SU-DHL-6 (cell line): ENCODE results near the gene MZB1.

Source experiments
- H2AFZ ChIP-seq: fragments of 200-600 bp; sonication (generic); 2 replicates; pipeline ENCODE4 v1.6.1; 2014; ENCODE audit warnings: low read depth, mild to moderate bottlenecking, moderate library complexity, mixed read lengths, antibody characterized with exemption, low read length; ENCODE audit not compliant: severe bottlenecking
- H3F3A ChIP-seq: fragments of 200-600 bp; shearing (Covaris generic); 2 replicates; pipeline ENCODE4 v1.6.0; 2016; ENCODE audit warnings: antibody characterized with exemption, mild to moderate bottlenecking; ENCODE audit not compliant: insufficient read depth
- H3K27ac ChIP-seq: fragments of 200-600 bp; sonication (generic); 2 replicates; pipeline ENCODE4 v1.5.1; 2016; ENCODE audit warnings: low read depth, mild to moderate bottlenecking, low read length, moderate library complexity, mixed read lengths
- H3K27me3 ChIP-seq: fragments of 200-600 bp; sonication (generic), shearing (Covaris generic); 2 replicates; pipeline ENCODE4 v1.6.0; 2014; ENCODE audit warnings: mild to moderate bottlenecking, low read length
- H3K36me3 ChIP-seq: fragments of 200-600 bp; sonication (generic); 2 replicates; pipeline ENCODE4 v1.6.1; 2014; ENCODE audit warnings: mild to moderate bottlenecking, low read length, mixed read lengths
- H3K4me2 ChIP-seq: fragments of 300-600, 200-600 bp; shearing (Covaris generic), sonication (generic); 2 replicates; pipeline ENCODE4 v1.6.0; 2014; ENCODE audit warnings: low read length, low read depth, mild to moderate bottlenecking; ENCODE audit not compliant: poor library complexity, severe bottlenecking
- H3K4me3 ChIP-seq: fragments of 200-600 bp; sonication (generic); 2 replicates; pipeline ENCODE4 v1.5.1; 2014; ENCODE audit warnings: antibody characterized with exemption, low read length, mild to moderate bottlenecking, mixed read lengths; ENCODE audit not compliant: insufficient read depth, poor library complexity, severe bottlenecking
- H3K79me2 ChIP-seq: fragments of 200-600 bp; sonication (generic); 2 replicates; pipeline ENCODE4 v1.6.1; 2014; ENCODE audit warnings: mild to moderate bottlenecking, low read length, moderate library complexity; ENCODE audit not compliant: insufficient read depth
- H3K9ac ChIP-seq: fragments of 200-600 bp; sonication (generic); 2 replicates; pipeline ENCODE4 v1.7.0; 2014; ENCODE audit warnings: mild to moderate bottlenecking, low read length
- H3K9me2 ChIP-seq: fragments of 200-600 bp; sonication (generic); replicated peaks from 2 replicates; pipeline ENCODE4 v1.6.1; 2014; ENCODE audit warnings: low read length; ENCODE audit not compliant: insufficient read depth
- H3K9me3 ChIP-seq: fragments of 200-600 bp; sonication (generic); 2 replicates; pipeline ENCODE4 v1.6.1; 2014; ENCODE audit warnings: low read length, mixed read lengths; ENCODE audit not compliant: insufficient read depth
- H4K20me1 ChIP-seq: fragments of 200-600 bp; sonication (generic); 2 replicates; pipeline ENCODE4 v1.6.1; 2014; ENCODE audit warnings: low read depth, mild to moderate bottlenecking, antibody characterized with exemption, low read length, moderate library complexity, mixed read lengths
- EZH2phosphoT487 ChIP-seq: fragments of 200-600 bp; sonication (generic), shearing (Covaris generic); conservative IDR thresholded peaks from 2 replicates; pipeline ENCODE4 v1.6.1; 2018; ENCODE audit warnings: mild to moderate bottlenecking, antibody characterized with exemption, low read length, moderate library complexity, mixed read lengths
- TF ChIP-seq, protein P1 (sequence below): fragments of 200-600 bp; sonication (generic); IDR thresholded peaks from one replicate; pipeline ENCODE4 v1.5.1; 2017; ENCODE audit warnings: antibody characterized with exemption, mild to moderate bottlenecking, low read length, moderate library complexity; ENCODE audit not compliant: insufficient read depth, poor library complexity, severe bottlenecking

MZB1 gene

DNA sequence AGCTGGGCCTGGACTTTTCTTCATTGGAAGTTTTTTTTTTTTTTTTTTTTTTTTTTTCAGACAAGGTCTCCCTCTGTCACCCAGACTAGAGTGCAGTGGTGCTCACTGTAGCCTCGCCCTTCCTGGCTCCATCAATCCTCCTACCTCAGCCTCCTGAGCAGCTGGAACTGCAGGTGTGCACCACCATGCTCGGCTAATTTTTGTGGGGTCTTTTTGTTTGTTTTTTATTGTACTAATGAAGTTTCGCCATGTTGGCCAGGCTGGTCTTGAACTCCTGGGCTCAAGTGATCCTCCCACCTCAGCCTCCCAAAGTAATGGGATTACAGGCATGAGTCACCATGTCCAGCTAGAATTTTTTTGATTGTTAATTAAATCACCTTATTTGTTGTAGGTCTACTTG, 46.0 kb upstream of the MZB1 start:
- H3F3A ChIP-seq, result no peaks in the 10 kb centered on the region
- no peaks in the 10 kb centered on the region for H3K36me3 ChIP-seq
- TF ChIP-seq EZH2phosphoT487, result no peak
- TF ChIP-seq, protein P1, sequence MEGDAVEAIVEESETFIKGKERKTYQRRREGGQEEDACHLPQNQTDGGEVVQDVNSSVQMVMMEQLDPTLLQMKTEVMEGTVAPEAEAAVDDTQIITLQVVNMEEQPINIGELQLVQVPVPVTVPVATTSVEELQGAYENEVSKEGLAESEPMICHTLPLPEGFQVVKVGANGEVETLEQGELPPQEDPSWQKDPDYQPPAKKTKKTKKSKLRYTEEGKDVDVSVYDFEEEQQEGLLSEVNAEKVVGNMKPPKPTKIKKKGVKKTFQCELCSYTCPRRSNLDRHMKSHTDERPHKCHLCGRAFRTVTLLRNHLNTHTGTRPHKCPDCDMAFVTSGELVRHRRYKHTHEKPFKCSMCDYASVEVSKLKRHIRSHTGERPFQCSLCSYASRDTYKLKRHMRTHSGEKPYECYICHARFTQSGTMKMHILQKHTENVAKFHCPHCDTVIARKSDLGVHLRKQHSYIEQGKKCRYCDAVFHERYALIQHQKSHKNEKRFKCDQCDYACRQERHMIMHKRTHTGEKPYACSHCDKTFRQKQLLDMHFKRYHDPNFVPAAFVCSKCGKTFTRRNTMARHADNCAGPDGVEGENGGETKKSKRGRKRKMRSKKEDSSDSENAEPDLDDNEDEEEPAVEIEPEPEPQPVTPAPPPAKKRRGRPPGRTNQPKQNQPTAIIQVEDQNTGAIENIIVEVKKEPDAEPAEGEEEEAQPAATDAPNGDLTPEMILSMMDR, result no peak
- no peak overlapping the region for H3K27ac ChIP-seq
- H4K20me1 ChIP-seq, result no peaks in the 10 kb centered on the region
- H3K4me2 ChIP-seq, result no peak overlapping the region
- H3K9me3 ChIP-seq, result no peaks in the 10 kb centered on the region
- no peaks in the 10 kb centered on the region for H3K9me2 ChIP-seq
- no peaks in the 10 kb centered on the region for H3K27me3 ChIP-seq
- H2AFZ ChIP-seq, result no peak overlapping the region
- H3K79me2 ChIP-seq, result no peaks in the 10 kb centered on the region
- no peak overlapping the region for H3K4me3 ChIP-seq
- no peak overlapping the region for H3K9ac ChIP-seq

DNA sequence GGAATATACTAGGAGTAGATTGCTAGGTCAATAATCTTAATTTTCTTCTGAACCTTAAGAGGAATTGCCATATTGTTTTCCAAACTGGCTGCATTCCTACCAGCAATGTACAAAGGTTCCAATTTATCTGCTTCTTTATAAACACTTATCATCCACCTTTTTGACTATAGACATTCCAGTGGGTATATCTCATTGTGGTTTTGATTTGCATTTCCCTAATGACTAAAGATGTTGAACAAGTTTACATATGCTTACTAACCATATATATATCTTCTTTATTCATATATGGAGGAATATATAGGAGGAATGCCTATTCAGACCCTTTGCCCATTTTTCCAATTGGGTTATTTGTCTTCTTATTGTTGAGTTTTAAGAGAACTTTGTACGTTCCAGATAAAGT, 42.0 kb upstream of the MZB1 start:
- no peaks in the 10 kb centered on the region for H3K36me3 ChIP-seq
- TF ChIP-seq, protein P1, result no peak
- no peak for TF ChIP-seq EZH2phosphoT487
- H3K9ac ChIP-seq, result no peak overlapping the region
- H3F3A ChIP-seq, result no peaks in the 10 kb centered on the region
- no peaks in the 10 kb centered on the region for H3K79me2 ChIP-seq
- no peaks in the 10 kb centered on the region for H3K9me2 ChIP-seq
- no peaks in the 10 kb centered on the region for H3K9me3 ChIP-seq
- H4K20me1 ChIP-seq, result no peaks in the 10 kb centered on the region
- no peak overlapping the region for H2AFZ ChIP-seq
- H3K27ac ChIP-seq, result no peak overlapping the region
- no peaks in the 10 kb centered on the region for H3K27me3 ChIP-seq
- H3K4me3 ChIP-seq, result no peak overlapping the region
- no peak overlapping the region for H3K4me2 ChIP-seq

DNA sequence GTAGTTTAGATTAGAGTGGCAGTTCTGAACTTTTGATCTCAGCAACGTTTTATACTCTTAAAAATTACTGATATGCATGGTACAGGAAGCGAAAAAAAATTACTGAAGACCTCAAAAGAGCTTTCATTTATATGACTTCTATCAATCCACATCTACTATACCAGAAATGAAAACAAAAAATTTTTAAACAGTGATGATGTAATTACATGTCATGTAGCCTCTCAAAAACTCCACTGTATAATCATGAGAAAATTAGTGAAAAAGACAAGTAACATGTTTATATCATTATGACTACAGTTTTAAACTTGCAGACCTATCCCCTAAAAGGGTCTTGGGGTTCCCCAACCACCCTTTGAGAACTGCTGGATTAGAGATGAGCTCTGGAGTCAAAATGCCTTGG, 40.3 kb upstream of the MZB1 start:
- no peak overlapping the region for H3K27ac ChIP-seq
- H3F3A ChIP-seq, result no peaks in the 10 kb centered on the region
- H3K36me3 ChIP-seq, result no peaks in the 10 kb centered on the region
- no peaks in the 10 kb centered on the region for H3K79me2 ChIP-seq
- H3K9ac ChIP-seq, result no peak overlapping the region
- no peak overlapping the region for H3K4me3 ChIP-seq
- no peak for TF ChIP-seq EZH2phosphoT487
- TF ChIP-seq, protein P1, result no peak
- H3K9me3 ChIP-seq, result no peaks in the 10 kb centered on the region
- H2AFZ ChIP-seq, result no peak overlapping the region
- H3K27me3 ChIP-seq, result no peaks in the 10 kb centered on the region
- H4K20me1 ChIP-seq, result no peaks in the 10 kb centered on the region
- no peak overlapping the region for H3K4me2 ChIP-seq
- no peaks in the 10 kb centered on the region for H3K9me2 ChIP-seq
